ENCODE results near the gene CYB5B.

CYB5B gene

GRCh38 chr16:69408475-69408874 is 15.9 kb upstream of the CYB5B start:
- Histone ChIP-seq H3K27ac (ENCODE audit: low read length) (no peak overlapping the region), H3K4me2 (ENCODE audit: low read length) (no peak overlapping the region), H4K20me1 (ENCODE audit: insufficient read depth, low read length) (no peaks in the 10 kb centered on the region), H3K27me3 (ENCODE audit: low read depth, low read length) (no peaks in the 10 kb centered on the region), H3K9ac (ENCODE audit: low read length) (no peak overlapping the region), H2AFZ (ENCODE audit: low read depth, low read length) (no peak overlapping the region), H3K4me3 (ENCODE audit: low read length) (no peak overlapping the region), H3K4me1 (ENCODE audit: low read length) (peaks cover 7% of the 10 kb centered on the region), H3K36me3 (replicated peaks; ENCODE audit: low read depth, low read length) (no peaks in the 10 kb centered on the region), H3K9me3 (ENCODE audit: insufficient read depth, low read length) (no peaks in the 10 kb centered on the region), H3K79me2 (ENCODE audit: low read length) (no peaks in the 10 kb centered on the region)
- TF ChIP-seq EZH2phosphoT487 (IDR thresholded peaks at IDR 0.05; ENCODE audit: low read depth): no peak
- TF ChIP-seq CTCF (IDR thresholded peaks at IDR 0.05; ENCODE audit: low read depth, low read length): no peak

GRCh38 chr16:69410219-69410990 is 14.0 kb upstream of the CYB5B start:
- Histone ChIP-seq H3K27me3 (ENCODE audit: low read depth, low read length) (no peaks in the 10 kb centered on the region), H4K20me1 (ENCODE audit: insufficient read depth, low read length) (no peaks in the 10 kb centered on the region), H3K4me1 (ENCODE audit: low read length) (peaks cover 7% of the 10 kb centered on the region), H3K79me2 (ENCODE audit: low read length) (no peaks in the 10 kb centered on the region), H3K9me3 (ENCODE audit: insufficient read depth, low read length) (no peaks in the 10 kb centered on the region), H2AFZ (ENCODE audit: low read depth, low read length) (no peak overlapping the region), H3K27ac (ENCODE audit: low read length) (no peak overlapping the region), H3K9ac (ENCODE audit: low read length) (no peak overlapping the region), H3K4me3 (ENCODE audit: low read length) (no peak overlapping the region), H3K4me2 (ENCODE audit: low read length) (no peak overlapping the region), H3K36me3 (replicated peaks; ENCODE audit: low read depth, low read length) (no peaks in the 10 kb centered on the region)
- TF ChIP-seq CTCF (IDR thresholded peaks at IDR 0.05; ENCODE audit: low read depth, low read length): no peak
- TF ChIP-seq EZH2phosphoT487 (IDR thresholded peaks at IDR 0.05; ENCODE audit: low read depth): no peak

- H3K27me3 ChIP-seq (ENCODE audit: low read depth, low read length): no peaks in the 10 kb centered on the region
- H4K20me1 ChIP-seq (ENCODE audit: insufficient read depth, low read length): no peaks in the 10 kb centered on the region
- no peak overlapping the region for H3K4me3 ChIP-seq (ENCODE audit: low read length)
- peaks cover 7% of the 10 kb centered on the region for H3K4me1 ChIP-seq (ENCODE audit: low read length)
- no peak overlapping the region for H3K9ac ChIP-seq (ENCODE audit: low read length)
- H2AFZ ChIP-seq (ENCODE audit: low read depth, low read length): no peak overlapping the region
- H3K4me2 ChIP-seq (ENCODE audit: low read length): no peak overlapping the region
- no peaks in the 10 kb centered on the region for H3K79me2 ChIP-seq (ENCODE audit: low read length)
- H3K36me3 ChIP-seq (replicated peaks; ENCODE audit: low read depth, low read length): no peaks in the 10 kb centered on the region
- TF ChIP-seq EZH2phosphoT487 (IDR thresholded peaks at IDR 0.05; ENCODE audit: low read depth): no peak
- TF ChIP-seq CTCF (IDR thresholded peaks at IDR 0.05; ENCODE audit: low read depth, low read length): no peak
- H3K9me3 ChIP-seq (ENCODE audit: insufficient read depth, low read length): no peaks in the 10 kb centered on the region
- H3K27ac ChIP-seq (ENCODE audit: low read length): no peak overlapping the region
Observed at GRCh38 chr16:69411064-69411985, 13.1 kb upstream of the CYB5B start.

GRCh38 chr16:69412287-69412686 is 12.1 kb upstream of the CYB5B start:
- no peak overlapping the region for H3K4me2 ChIP-seq (ENCODE audit: low read length)
- no peak overlapping the region for H3K27ac ChIP-seq (ENCODE audit: low read length)
- H2AFZ ChIP-seq (ENCODE audit: low read depth, low read length): no peak overlapping the region
- H3K27me3 ChIP-seq (ENCODE audit: low read depth, low read length): no peaks in the 10 kb centered on the region
- H3K9ac ChIP-seq (ENCODE audit: low read length): no peak overlapping the region
- peaks cover 7% of the 10 kb centered on the region for H3K4me1 ChIP-seq (ENCODE audit: low read length)
- H4K20me1 ChIP-seq (ENCODE audit: insufficient read depth, low read length): no peaks in the 10 kb centered on the region
- no peaks in the 10 kb centered on the region for H3K9me3 ChIP-seq (ENCODE audit: insufficient read depth, low read length)
- no peaks in the 10 kb centered on the region for H3K79me2 ChIP-seq (ENCODE audit: low read length)
- no peak overlapping the region for H3K4me3 ChIP-seq (ENCODE audit: low read length)
- TF ChIP-seq CTCF (IDR thresholded peaks at IDR 0.05; ENCODE audit: low read depth, low read length): no peak
- no peaks in the 10 kb centered on the region for H3K36me3 ChIP-seq (replicated peaks; ENCODE audit: low read depth, low read length)
